IMR-90 (cell line): ENCODE data around the gene TNFRSF4. TPM values are rescaled to one million over a fixed set of nuclear protein-coding genes. Genes with fewer than 3 reads are reported as not detected.

ENCODE experiments used
- ATAC-seq: fragments of 200-7000 bp; cut with Tn5 transposase; 2 replicates; pipeline ENCODE4 v1.9.1; 2020; ENCODE audit warnings: low read depth, mild to moderate bottlenecking, moderate library complexity
- BruUV-seq: library from RNA; stranded (reverse); fragments of 400-500 nt; replicated peaks from 2 replicates; lab custom pipeline; 2021; lab: Mats Ljungman, UMichigan
- CTCF ChIA-PET: fragments of 300-600 bp; formaldehyde crosslinking; extraction: SDS; loops from one replicate; lab custom pipeline; 2021; ENCODE audit warnings: antibody characterized with exemption; lab: Yijun Ruan, JAX
- POLR2A ChIA-PET: fragments of 300-600 bp; sonication (Branson Sonifier 250); formaldehyde crosslinking; loops from one replicate; lab custom pipeline; 2022; ENCODE audit warnings: antibody characterized with exemption; ENCODE audit not compliant: unreplicated experiment; lab: Charles Lee
- DNase-seq: peaks from one replicate; pipeline ENCODE4 v3.0.0; 2013
- H2AFZ ChIP-seq: replicated peaks from 2 replicates; pipeline ENCODE3; 2013; ENCODE audit warnings: low read length, mild to moderate bottlenecking; ENCODE audit not compliant: poor library complexity
- H2AK5ac ChIP-seq: 2 replicates; pipeline ENCODE4 v1.6.1; 2013; ENCODE audit warnings: low read depth, low read length, inconsistent platforms
- H2AK9ac ChIP-seq: replicated peaks from 2 replicates; pipeline ENCODE3; 2013; ENCODE audit warnings: mild to moderate bottlenecking, low read depth, low read length, moderate library complexity; ENCODE audit not compliant: poor library complexity
- H2BK120ac ChIP-seq: 2 replicates; pipeline ENCODE4 v1.6.1; 2013; ENCODE audit warnings: low read depth, low read length, inconsistent platforms
- H2BK15ac ChIP-seq: 3 replicates; pipeline ENCODE4 v1.6.1; 2013; ENCODE audit warnings: low read depth, low read length, inconsistent platforms
- H2BK20ac ChIP-seq: 2 replicates; pipeline ENCODE4 v1.6.1; 2013; ENCODE audit warnings: low read depth, mild to moderate bottlenecking, inconsistent platforms, low read length, moderate library complexity
- H2BK5ac ChIP-seq: 2 replicates; pipeline ENCODE4 v1.6.1; 2013; ENCODE audit warnings: mild to moderate bottlenecking, low read depth, low read length, inconsistent platforms; ENCODE audit not compliant: poor library complexity, severe bottlenecking
- H3K14ac ChIP-seq: replicated peaks from 2 replicates; pipeline ENCODE4 v1.6.1; 2013; ENCODE audit warnings: low read depth, low read length, inconsistent platforms
- H3K18ac ChIP-seq: 2 replicates; pipeline ENCODE4 v1.6.1; 2013; ENCODE audit warnings: low read depth, low read length, control low read depth
- H3K23ac ChIP-seq: 2 replicates; pipeline ENCODE4 v1.6.1; 2013; ENCODE audit warnings: low read depth, low read length, inconsistent platforms
- H3K27ac ChIP-seq: 2 replicates; pipeline ENCODE4 v1.5.1; 2013; ENCODE audit warnings: mild to moderate bottlenecking, control low read depth, low read length; ENCODE audit not compliant: insufficient read depth
- H3K27me3 ChIP-seq: 2 replicates; pipeline ENCODE4 v1.6.1; 2013; ENCODE audit warnings: low read length; ENCODE audit not compliant: control insufficient read depth, insufficient read depth
- H3K36me3 ChIP-seq: 2 replicates; pipeline ENCODE4 v1.6.1; 2013; ENCODE audit warnings: low read length, mixed read lengths; ENCODE audit not compliant: control insufficient read depth, insufficient read depth
- H3K4ac ChIP-seq: 2 replicates; pipeline ENCODE4 v1.6.1; 2013; ENCODE audit warnings: low read depth, low read length, inconsistent platforms
- H3K4me1 ChIP-seq: 2 replicates; pipeline ENCODE4 v1.6.1; 2013; ENCODE audit warnings: low read length, mixed read lengths; ENCODE audit not compliant: control insufficient read depth, insufficient read depth
- H3K4me2 ChIP-seq: 2 replicates; pipeline ENCODE4 v1.6.1; 2013; ENCODE audit warnings: low read depth, mild to moderate bottlenecking, control low read depth, low read length, moderate library complexity
- H3K4me3 ChIP-seq: 2 replicates; pipeline ENCODE4 v1.5.1; 2013; ENCODE audit warnings: low read depth, mild to moderate bottlenecking, control low read depth, low read length, moderate library complexity; ENCODE audit not compliant: insufficient read depth
- H3K56ac ChIP-seq: 2 replicates; pipeline ENCODE4 v1.6.1; 2013; ENCODE audit warnings: low read length, inconsistent platforms; ENCODE audit not compliant: insufficient read depth; ENCODE audit errors: extremely low read depth
- H3K79me1 ChIP-seq, 2 experiments: 2 replicates each; pipeline ENCODE4 v1.6.1; 2013; ENCODE audit warnings: low read length in 2 of 2, inconsistent platforms in 1 of 2, low read depth in 1 of 2
- H3K9ac ChIP-seq: 2 replicates; pipeline ENCODE4 v1.6.1; 2013; ENCODE audit warnings: low read depth, low read length, control low read depth
- H3K9me1 ChIP-seq: 2 replicates; pipeline ENCODE4 v1.6.1; 2013; ENCODE audit warnings: low read length, inconsistent platforms; ENCODE audit not compliant: insufficient read depth
- H3K9me3 ChIP-seq: 2 replicates; pipeline ENCODE4 v1.6.1; 2013; ENCODE audit warnings: low read length; ENCODE audit not compliant: control insufficient read depth, insufficient read depth
- H4K20me1 ChIP-seq: 2 replicates; pipeline ENCODE4 v1.6.1; 2013; ENCODE audit warnings: low read length, inconsistent platforms; ENCODE audit not compliant: insufficient read depth
- H4K5ac ChIP-seq: 2 replicates; pipeline ENCODE4 v1.6.1; 2013; ENCODE audit warnings: mild to moderate bottlenecking, low read depth, low read length, control low read depth
- H4K8ac ChIP-seq, 2 experiments: 2 replicates each; pipeline ENCODE4 v1.6.1; 2013; ENCODE audit warnings: low read depth in 2 of 2, low read length in 2 of 2, control low read depth in 1 of 2, inconsistent platforms in 1 of 2
- H4K91ac ChIP-seq: 2 replicates; pipeline ENCODE4 v1.6.1; 2013; ENCODE audit warnings: low read depth, low read length, inconsistent platforms; ENCODE audit not compliant: insufficient read depth
- BHLHE40 ChIP-seq: fragments of 150-350 bp; IDR thresholded peaks from 2 replicates; pipeline ENCODE4 v1.6.1; 2016; ENCODE audit warnings: mild to moderate bottlenecking, low read depth, low read length
- CEBPB ChIP-seq: IDR thresholded peaks from 2 replicates; pipeline ENCODE4 v1.6.1; 2012; ENCODE audit warnings: low read depth, low read length, improper control_type of control experiment
- CHD1 ChIP-seq: IDR thresholded peaks from 2 replicates; pipeline ENCODE4 v1.6.1; 2012; ENCODE audit warnings: low read depth, low read length, improper control_type of control experiment
- CTCF ChIP-seq: conservative IDR thresholded peaks from 2 replicates; pipeline ENCODE4 v1.5.1; 2012; ENCODE audit warnings: mild to moderate bottlenecking, low read depth, low read length, improper control_type of control experiment
- ELK1 ChIP-seq: fragments of 150-350 bp; IDR thresholded peaks from 2 replicates; pipeline ENCODE4 v1.6.1; 2016; ENCODE audit warnings: low read depth, mild to moderate bottlenecking, low read length, moderate library complexity, borderline replicate concordance
- FOS ChIP-seq: fragments of 150-350 bp; IDR thresholded peaks from 2 replicates; pipeline ENCODE4 v1.6.1; 2016; ENCODE audit warnings: low read depth, low read length
- MAFK ChIP-seq: IDR thresholded peaks from 2 replicates; pipeline ENCODE4 v1.6.1; 2012; ENCODE audit warnings: low read depth, low read length, improper control_type of control experiment
- MAZ ChIP-seq: IDR thresholded peaks from 2 replicates; pipeline ENCODE4 v1.6.1; 2012; ENCODE audit warnings: low read depth, mild to moderate bottlenecking, low read length, improper control_type of control experiment, moderate library complexity, borderline replicate concordance
- MXI1 ChIP-seq: IDR thresholded peaks from 2 replicates; pipeline ENCODE4 v1.6.1; 2012; ENCODE audit warnings: low read depth, mild to moderate bottlenecking, low read length, moderate library complexity, borderline replicate concordance
- NFE2L2 ChIP-seq: fragments of 150-350 bp; IDR thresholded peaks from 2 replicates; pipeline ENCODE4 v1.6.1; 2016; ENCODE audit warnings: low read depth, mild to moderate bottlenecking, low read length
- POLR2A ChIP-seq: IDR thresholded peaks from 2 replicates; pipeline ENCODE4 v1.6.1; 2012; ENCODE audit warnings: mild to moderate bottlenecking, low read depth, low read length
- RAD21 ChIP-seq: IDR thresholded peaks from 2 replicates; pipeline ENCODE4 v1.6.1; 2012; ENCODE audit warnings: low read length, improper control_type of control experiment
- RCOR1 ChIP-seq: IDR thresholded peaks from 2 replicates; pipeline ENCODE4 v1.6.1; 2012; ENCODE audit warnings: mild to moderate bottlenecking, low read length, improper control_type of control experiment; ENCODE audit not compliant: insufficient replicate concordance
- RFX5 ChIP-seq: IDR thresholded peaks from 2 replicates; pipeline ENCODE4 v1.8.0; 2012; ENCODE audit warnings: low read depth, mild to moderate bottlenecking, low read length, moderate library complexity
- SMC3 ChIP-seq: fragments of 150-350 bp; IDR thresholded peaks from 2 replicates; pipeline ENCODE4 v1.6.1; 2016; ENCODE audit warnings: low read depth, mild to moderate bottlenecking, antibody characterized with exemption, low read length, moderate library complexity
- USF2 ChIP-seq: fragments of 150-350 bp; IDR thresholded peaks from 2 replicates; pipeline ENCODE4 v1.6.1; 2017; ENCODE audit warnings: mild to moderate bottlenecking, antibody characterized with exemption, low read length, low read depth
- WGBS, 2 experiments: methylation state at CpG; one replicate each; pipeline versions ENCODE4 v1.1.5 to v1.1.7; 2013; ENCODE audit warnings: missing lambda C conversion rate in 2 of 2; ENCODE audit not compliant: insufficient read length in 1 of 2; ENCODE audit errors: extremely low coverage in 2 of 2; 5-methylcytosine and 5-hydroxymethylcytosine counted together
- dilution Hi-C: fragments of 300-500 bp; cut with HindIII; formaldehyde crosslinking; loops from one replicate; pipeline ENCODE4 v1.14.3; 2018; ENCODE audit warnings: low sequenced_read_pairs; ENCODE audit not compliant: unreplicated experiment
- in situ Hi-C: fragments of 300-500 bp; cut with MboI; formaldehyde crosslinking; loops from 3 replicates; pipeline ENCODE4 v1.14.3; 2019; ENCODE audit warnings: low sequenced_read_pairs, inconsistent platforms, mixed read lengths
- intact Hi-C: fragments of 100-400 bp; cut with micrococcal nuclease; formaldehyde crosslinking; loops from 2 replicates; pipeline ENCODE4 v1.10.0; 2022
- polyA plus RNA-seq, 3 experiments: library from polyadenylated mRNA; depleted of rRNA; stranded (reverse); fragments of >200 nt; gene quantifications; 2 replicates each; pipeline ENCODE4 v1.2.3, GENCODE V29; 2012; ENCODE audit warnings: low replicate concordance in 1 of 3
- total RNA-seq: library from RNA; depleted of rRNA; stranded (reverse); fragments of >200 nt; gene quantifications from 2 replicates; pipeline ENCODE4 v1.2.3, GENCODE V29; 2012

The TNFRSF4 gene
- total and polyA plus RNA-seq, 2 of the 4 experiments (the other 2 are of a cell fraction): 0.15 TPM; not detected in 1

- Histone ChIP-seq H4K5ac (no peak overlapping the region), H3K4ac (no peak overlapping the region), H3K79me1 (no peaks in the 10 kb centered on the region), H2AK5ac (no peak overlapping the region), H3K4me3 (no peak overlapping the region), H3K4me1 (no peaks in the 10 kb centered on the region), H3K9ac (no peak overlapping the region), H2AK9ac (no peak overlapping the region), H2AFZ (no peak overlapping the region), H4K8ac (no peak overlapping the region), H3K18ac (no peak overlapping the region), H3K9me1 (no peaks in the 10 kb centered on the region), H3K9me3 (peaks cover 6% of the 10 kb centered on the region), H2BK20ac (no peak overlapping the region), H2BK5ac (no peak overlapping the region), H3K56ac (no peak overlapping the region), H3K27ac (no peak overlapping the region), H2BK15ac (no peak overlapping the region), H3K27me3 (peaks cover 62% of the 10 kb centered on the region), H2BK120ac (no peak overlapping the region), H4K91ac (no peak overlapping the region), H4K20me1 (no peaks in the 10 kb centered on the region; the same call in 1 of the 2 replicates), H3K23ac (no peak overlapping the region), H3K4me2 (no peak overlapping the region), H3K14ac (no peak overlapping the region), H3K36me3 (no peaks in the 10 kb centered on the region)
- dilution Hi-C loops (no loop called here), in situ Hi-C loops (no loop called here), intact Hi-C loops (no loop called here)
- TF ChIP-seq NFE2L2 (no peak), CHD1 (no peak), FOS (no peak), CEBPB (no peak), RCOR1 (no peak), RAD21 (no peak), CTCF (no peak), ELK1 (no peak), SMC3 (no peak), MAFK (no peak), MAZ (no peak), MXI1 (no peak), RFX5 (no peak), USF2 (no peak), POLR2A (no peak), BHLHE40 (no peak)
- DNase-seq (no peak), ATAC-seq (no peak)
- CTCF ChIA-PET: no interaction called here
- POLR2A ChIA-PET: no interaction called here
- 73% methylated on average over 5 of the region's 12 CpGs; no CpG with 5 or more reads in 1 of the 2 experiments for WGBS, 2 experiments
- no TSS peak for BruUV-seq
Observed at GRCh38 chr1:1171161-1171545, 42.8 kb downstream of the TNFRSF4 start.
